ENCODE measurements around the gene KIFC3. TPM values are rescaled to one million over a fixed set of nuclear protein-coding genes. Genes with fewer than 3 reads are reported as not detected.

KIFC3 gene
- total RNA-seq, 1 donor from 2014 or later: 15.4 TPM

DNA sequence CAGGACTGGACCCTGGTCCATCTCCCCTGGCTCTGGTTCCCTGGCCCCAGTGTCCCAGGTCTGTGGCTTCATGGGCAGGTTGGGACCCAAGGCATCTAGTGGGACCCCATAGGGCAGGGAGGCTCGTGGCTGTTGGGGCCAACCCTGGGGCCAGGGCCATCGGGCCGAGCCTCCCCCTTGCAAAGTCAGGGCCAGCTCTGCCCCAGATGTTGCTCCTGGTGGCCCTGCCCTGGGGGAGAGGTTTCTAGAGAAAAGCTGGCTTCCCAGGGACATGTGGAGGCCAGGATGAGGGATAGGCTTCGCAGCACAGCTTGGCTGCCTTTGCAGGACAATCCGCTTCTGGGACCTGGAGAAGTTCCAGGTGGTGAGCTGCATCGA is 50.1 kb downstream of the KIFC3 start:
- Mint-ChIP-seq H3K27me3 (ENCODE audit: unreplicated experiment) (peaks cover 18% of the 10 kb centered on the region), H3K4me1 (ENCODE audit: unreplicated experiment) (no peaks in the 10 kb centered on the region), H3K36me3 (ENCODE audit: low read depth, unreplicated experiment) (peaks cover 24% of the 10 kb centered on the region), H3K4me3 (ENCODE audit: unreplicated experiment) (no peak overlapping the region), H3K9me3 (ENCODE audit: unreplicated experiment) (no peaks in the 10 kb centered on the region), H3K27ac (ENCODE audit: unreplicated experiment) (no peak overlapping the region)
- TF ChIP-seq, protein P1, sequence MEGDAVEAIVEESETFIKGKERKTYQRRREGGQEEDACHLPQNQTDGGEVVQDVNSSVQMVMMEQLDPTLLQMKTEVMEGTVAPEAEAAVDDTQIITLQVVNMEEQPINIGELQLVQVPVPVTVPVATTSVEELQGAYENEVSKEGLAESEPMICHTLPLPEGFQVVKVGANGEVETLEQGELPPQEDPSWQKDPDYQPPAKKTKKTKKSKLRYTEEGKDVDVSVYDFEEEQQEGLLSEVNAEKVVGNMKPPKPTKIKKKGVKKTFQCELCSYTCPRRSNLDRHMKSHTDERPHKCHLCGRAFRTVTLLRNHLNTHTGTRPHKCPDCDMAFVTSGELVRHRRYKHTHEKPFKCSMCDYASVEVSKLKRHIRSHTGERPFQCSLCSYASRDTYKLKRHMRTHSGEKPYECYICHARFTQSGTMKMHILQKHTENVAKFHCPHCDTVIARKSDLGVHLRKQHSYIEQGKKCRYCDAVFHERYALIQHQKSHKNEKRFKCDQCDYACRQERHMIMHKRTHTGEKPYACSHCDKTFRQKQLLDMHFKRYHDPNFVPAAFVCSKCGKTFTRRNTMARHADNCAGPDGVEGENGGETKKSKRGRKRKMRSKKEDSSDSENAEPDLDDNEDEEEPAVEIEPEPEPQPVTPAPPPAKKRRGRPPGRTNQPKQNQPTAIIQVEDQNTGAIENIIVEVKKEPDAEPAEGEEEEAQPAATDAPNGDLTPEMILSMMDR (IDR thresholded peaks at IDR 0.05; ENCODE audit: unreplicated experiment): no peak
- no peak for DNase-seq (ENCODE audit: low spot score)

DNA sequence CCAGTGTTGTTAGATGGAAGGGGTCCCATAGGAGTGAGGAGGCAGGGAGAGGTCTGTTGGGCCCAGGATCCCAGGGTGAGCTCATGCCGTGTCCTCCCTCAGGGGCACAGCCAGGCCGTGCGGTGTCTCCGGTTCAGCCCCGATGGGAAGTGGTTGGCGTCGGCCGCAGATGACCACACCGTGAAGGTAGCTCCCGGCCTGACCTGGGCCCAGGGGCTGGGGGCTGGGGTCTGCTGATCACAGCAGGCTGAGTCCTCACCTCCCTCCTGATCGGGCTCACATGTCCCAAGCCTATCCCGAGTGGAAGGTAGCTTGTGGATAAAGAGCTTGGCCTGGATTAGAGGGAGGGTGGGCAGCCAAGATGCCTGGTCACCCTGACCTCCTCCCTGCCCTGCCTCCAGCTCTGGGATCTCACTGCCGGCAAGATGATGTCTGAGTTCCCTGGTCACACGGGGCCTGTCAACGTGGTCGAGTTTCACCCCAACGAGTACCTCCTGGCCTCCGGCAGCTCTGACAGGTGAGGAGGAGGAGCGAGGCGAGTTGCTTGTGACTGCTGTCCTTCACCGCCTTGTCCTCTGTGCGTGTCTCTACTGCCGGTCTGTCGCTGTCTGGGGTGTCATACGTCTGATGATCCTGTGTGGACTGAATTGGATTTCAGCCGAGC is 50.6 kb downstream of the KIFC3 start:
- Mint-ChIP-seq H3K27ac (ENCODE audit: unreplicated experiment) (no peak overlapping the region), H3K36me3 (ENCODE audit: low read depth, unreplicated experiment) (peaks cover 24% of the 10 kb centered on the region), H3K4me1 (ENCODE audit: unreplicated experiment) (no peaks in the 10 kb centered on the region), H3K9me3 (ENCODE audit: unreplicated experiment) (no peaks in the 10 kb centered on the region), H3K4me3 (ENCODE audit: unreplicated experiment) (no peak overlapping the region), H3K27me3 (ENCODE audit: unreplicated experiment) (peaks cover 18% of the 10 kb centered on the region)
- DNase-seq (ENCODE audit: low spot score): no peak
- TF ChIP-seq, protein P1 (IDR thresholded peaks at IDR 0.05; ENCODE audit: unreplicated experiment): no peak

DNA sequence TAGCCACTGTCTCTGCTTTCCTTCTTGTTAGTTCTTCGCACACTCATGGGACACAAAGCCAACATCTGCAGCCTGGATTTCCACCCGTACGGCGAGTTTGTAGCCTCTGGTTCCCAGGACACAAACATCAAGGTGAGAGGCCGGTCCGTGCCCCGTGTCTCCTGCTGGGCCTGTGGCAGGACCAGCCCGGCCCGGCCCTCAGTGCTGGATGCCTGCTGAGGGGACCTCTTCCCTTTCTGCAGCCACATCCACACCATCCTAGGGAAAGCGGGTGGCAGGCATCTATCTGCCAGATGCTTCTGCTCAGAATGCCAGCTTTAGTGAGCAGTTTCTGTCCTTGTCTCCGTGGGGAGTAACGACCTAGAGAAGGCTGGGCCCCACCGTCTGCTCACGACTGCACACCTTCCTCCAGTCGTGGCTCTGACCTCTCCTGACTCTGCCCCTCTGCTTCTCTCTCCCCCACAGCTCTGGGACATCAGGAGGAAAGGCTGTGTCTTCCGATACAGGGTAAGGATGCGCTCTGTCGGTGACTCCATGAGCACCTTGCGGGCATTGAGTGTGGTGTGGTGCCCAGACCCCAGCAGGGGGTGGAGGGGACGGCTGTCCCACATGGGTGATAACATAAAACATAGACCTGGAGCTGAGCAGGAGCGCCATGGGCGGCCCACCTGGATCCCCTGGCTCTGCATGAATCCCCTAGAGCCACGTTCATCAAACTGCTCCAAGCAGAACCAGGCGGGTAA is 51.3 kb downstream of the KIFC3 start:
- no peaks in the 10 kb centered on the region for H3K9me3 Mint-ChIP-seq (ENCODE audit: unreplicated experiment)
- TF ChIP-seq, protein P1 (IDR thresholded peaks at IDR 0.05; ENCODE audit: unreplicated experiment): no peak
- H3K27me3 Mint-ChIP-seq (ENCODE audit: unreplicated experiment): peaks cover 18% of the 10 kb centered on the region
- no peak overlapping the region for H3K4me3 Mint-ChIP-seq (ENCODE audit: unreplicated experiment)
- no peaks in the 10 kb centered on the region for H3K4me1 Mint-ChIP-seq (ENCODE audit: unreplicated experiment)
- H3K36me3 Mint-ChIP-seq (ENCODE audit: low read depth, unreplicated experiment): peaks cover 22% of the 10 kb centered on the region
- no peak overlapping the region for H3K27ac Mint-ChIP-seq (ENCODE audit: unreplicated experiment)
- no peak for DNase-seq (ENCODE audit: low spot score)

DNA sequence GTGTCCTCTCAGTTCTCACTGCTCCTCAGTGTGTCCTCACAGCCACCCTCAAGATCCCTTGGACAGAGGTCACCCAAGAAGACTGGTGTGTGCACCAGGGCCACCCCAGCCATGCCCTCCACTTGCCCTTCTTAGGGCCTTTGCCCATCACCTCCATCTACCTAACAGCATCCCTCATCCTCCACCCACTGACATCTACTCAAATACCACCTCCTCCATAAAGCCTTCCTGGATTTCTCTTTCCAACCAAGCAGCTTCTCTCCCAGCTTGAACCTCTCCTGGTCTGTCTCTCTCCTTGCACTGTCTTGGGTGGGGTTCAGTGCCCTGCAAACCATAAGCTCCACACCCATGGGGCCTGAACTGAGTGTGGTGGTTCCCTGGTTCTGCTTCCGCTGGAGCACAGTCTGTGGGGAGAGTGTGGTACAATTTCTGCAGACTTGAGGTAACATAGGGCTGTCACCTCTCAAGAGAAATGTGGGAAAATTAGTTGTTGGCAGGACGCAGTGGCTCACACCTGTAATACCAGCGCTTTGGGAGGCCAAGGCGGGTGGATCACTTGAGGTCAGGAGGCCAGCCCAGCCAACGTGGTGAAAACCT is 52.3 kb downstream of the KIFC3 start:
- Mint-ChIP-seq H3K36me3 (ENCODE audit: low read depth, unreplicated experiment) (peaks cover 24% of the 10 kb centered on the region), H3K4me1 (ENCODE audit: unreplicated experiment) (no peaks in the 10 kb centered on the region)

More for the DNA sequence above, 52.3 kb downstream of the KIFC3 start:
- no peak overlapping the region for H3K27ac Mint-ChIP-seq (ENCODE audit: unreplicated experiment)
- DNase-seq (ENCODE audit: low spot score): no peak
- H3K9me3 Mint-ChIP-seq (ENCODE audit: unreplicated experiment): no peaks in the 10 kb centered on the region
- peaks cover 13% of the 10 kb centered on the region for H3K27me3 Mint-ChIP-seq (ENCODE audit: unreplicated experiment)
- H3K4me3 Mint-ChIP-seq (ENCODE audit: unreplicated experiment): no peak overlapping the region
- TF ChIP-seq, protein P1 (IDR thresholded peaks at IDR 0.05; ENCODE audit: unreplicated experiment): no peak

Measured in endothelial cell (in vitro differentiated cells).